ENCODE data around the gene ZNF280D. TPM values are rescaled to one million over a fixed set of nuclear protein-coding genes. Genes with fewer than 3 reads are reported as not detected.

ZNF280D gene
- total and polyA plus RNA-seq, 2 of the 8 experiments (the other 6 are each of a cell fraction or from before 2014, with no cell fraction given), result 7.4 to 27.5 TPM

GRCh38 chr15:56744701-56745683 lies 11.7 kb upstream of the ZNF280D start (continued):
- TF ChIP-seq EZH2 (IDR thresholded peaks at IDR 0.05; ENCODE audit: low read depth, low read length, severe bottlenecking), result no peak
- no peak for TF ChIP-seq CHD7 (IDR thresholded peaks at IDR 0.05; ENCODE audit: insufficient replicate concordance, low read length)
- TF ChIP-seq EP300 (IDR thresholded peaks at IDR 0.05; ENCODE audit: borderline replicate concordance in 1 of 2, low read depth in 2 of 2, low read length in 2 of 2), result no peak

Data from H1 (cell line).